Anterior cingulate cortex (tissue), 58 donors: ENCODE data around the gene SRSF1.
"Not testable (repeated sequence)": the region's sequence is repeated elsewhere in the genome, so short reads cannot be mapped to it uniquely, and the experiment has no call there.

Experiments used
- DNase-seq, 58 donors: peaks; one replicate each; lab custom pipeline; 2025; lab: John Stamatoyannopoulos, UW

The SRSF1 gene

GRCh38 chr17:57993471-57994365, 13.3 kb downstream of the SRSF1 start:
- DNase-seq: no peak

DNA sequence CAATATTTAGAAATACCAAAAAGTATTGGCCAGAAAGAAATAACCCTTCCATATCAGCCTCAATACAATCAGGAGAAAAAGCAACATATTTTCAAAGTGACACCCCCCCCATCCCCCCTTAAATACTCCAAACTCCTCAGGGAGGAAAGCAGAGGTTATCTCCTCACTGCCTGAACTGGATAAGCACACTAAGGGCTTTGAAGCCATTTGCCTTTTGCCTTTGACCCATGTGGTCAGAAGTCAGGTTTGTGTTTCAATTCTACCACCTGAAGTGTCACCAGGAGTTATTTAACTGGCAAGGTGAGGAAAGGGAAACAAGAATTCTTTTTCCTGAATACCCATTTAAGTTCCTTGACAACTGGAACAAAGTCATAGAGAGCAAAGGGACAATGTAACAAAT, 15.5 kb downstream of the SRSF1 start:
- no peak for DNase-seq

GRCh38 chr17:57990037-57990436, 17.0 kb downstream of the SRSF1 start:
- DNase-seq: no peak

DNA sequence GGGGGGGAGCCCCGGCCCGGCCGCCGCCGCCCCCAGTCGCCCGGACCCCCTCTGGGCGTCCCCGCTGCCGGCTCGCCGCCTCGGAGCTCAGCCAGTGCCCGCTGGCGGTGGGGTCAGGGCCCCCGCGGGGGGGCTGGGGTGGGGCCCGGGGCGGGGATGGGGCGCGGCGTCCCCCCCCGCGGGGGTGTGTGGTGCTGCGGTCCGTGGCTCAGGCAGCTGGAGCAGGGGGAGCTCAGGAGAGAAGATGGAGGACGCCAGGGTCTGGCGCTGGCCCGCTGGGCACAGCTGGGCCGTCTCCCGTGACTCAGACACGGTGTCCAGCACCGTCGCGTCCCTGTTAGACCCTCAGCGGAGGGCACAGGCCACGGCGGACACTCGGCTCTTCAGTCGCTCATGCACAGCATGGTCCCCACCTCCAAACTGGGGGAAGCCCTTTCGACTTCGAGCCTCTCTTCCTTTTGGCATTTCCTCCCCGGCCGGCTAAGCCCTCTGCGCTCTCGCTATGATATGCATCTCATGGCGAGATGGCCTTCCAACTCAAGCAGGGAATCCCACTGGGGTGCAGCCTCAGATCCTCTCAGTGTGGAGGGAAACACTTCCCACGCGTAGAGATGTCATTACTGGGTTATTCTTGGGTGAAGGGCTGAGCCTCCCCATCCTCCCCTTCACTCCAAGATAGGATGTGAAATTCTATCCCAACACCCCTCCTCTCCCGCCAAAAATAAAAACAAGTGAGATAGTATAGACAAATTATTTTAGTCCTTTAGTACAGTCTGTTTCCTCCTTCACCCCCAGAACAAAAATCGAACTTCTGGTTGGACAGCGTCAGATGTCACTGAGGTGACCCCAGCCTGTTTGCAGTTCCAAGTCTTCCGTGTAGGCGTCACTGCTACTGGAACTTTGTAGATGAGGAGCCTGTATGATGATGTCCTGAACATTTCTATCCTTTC, 18.5 kb downstream of the SRSF1 start:
- DNase-seq: peak in 52 of 58 donors; percentile 38 to 87 (median 74)

GRCh38 chr17:57987581-57988300, 19.3 kb downstream of the SRSF1 start, which contains the start of gene VEZF1:
TSS of gene VEZF1 (minus strand) at chr17:57988254. CDS start at chr17:57988111, 143 bp downstream.
- peak in 54 of 58 donors; percentile 34 to 93 (median 76) for DNase-seq

DNA sequence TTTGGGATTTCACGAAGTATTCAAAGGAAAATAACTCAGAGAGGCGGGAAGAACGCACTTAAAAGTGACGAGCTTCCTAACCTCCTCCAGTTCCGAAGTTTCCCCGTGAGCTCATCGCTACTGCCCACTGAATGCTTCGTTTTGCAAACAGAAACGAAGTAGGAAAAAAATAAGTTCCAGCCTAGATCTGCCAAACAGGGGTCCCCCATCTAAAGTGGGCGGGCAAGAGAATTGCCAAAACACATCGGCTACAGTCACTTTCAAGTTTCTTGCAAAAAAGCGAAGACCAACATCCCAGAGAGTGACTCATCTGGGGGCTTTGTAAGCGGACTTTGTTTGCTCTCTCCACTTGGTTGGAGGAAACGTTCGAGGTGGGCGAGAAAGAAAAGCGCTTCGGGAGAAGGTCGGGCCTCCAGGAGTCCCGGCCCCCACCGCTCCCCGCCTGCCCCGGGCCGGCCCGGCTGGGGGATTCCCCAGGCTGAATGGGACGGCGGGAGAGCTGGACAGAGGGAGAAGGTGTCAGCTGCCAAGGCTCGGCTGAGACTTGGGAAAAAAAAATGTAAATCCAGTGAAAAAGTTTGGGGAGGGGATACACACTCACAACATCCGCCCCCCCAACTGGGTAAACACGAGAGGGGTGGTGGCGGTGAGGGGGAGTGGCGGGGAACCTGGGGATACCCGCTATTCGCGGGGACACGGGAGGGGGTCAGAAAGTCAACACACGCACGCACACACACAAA, 20.0 kb downstream of the SRSF1 start:
- DNase-seq: peak in 36 of 58 donors; percentile 13 to 76 (median 50)

DNA sequence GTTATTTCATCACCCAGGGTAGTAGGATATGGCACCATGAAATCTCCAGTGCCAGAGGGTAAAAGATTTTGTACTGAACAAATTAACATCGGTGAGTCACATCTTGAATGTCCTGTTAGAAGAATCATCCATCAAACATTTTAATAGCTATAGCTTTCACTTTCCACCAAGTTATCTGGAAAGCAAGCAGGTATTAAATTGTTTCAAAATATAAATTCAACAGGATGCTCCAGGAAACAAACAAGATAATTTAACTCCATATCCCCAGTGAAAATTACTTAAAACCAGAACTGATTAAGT, 21.4 kb downstream of the SRSF1 start:
- no peak for DNase-seq

DNA sequence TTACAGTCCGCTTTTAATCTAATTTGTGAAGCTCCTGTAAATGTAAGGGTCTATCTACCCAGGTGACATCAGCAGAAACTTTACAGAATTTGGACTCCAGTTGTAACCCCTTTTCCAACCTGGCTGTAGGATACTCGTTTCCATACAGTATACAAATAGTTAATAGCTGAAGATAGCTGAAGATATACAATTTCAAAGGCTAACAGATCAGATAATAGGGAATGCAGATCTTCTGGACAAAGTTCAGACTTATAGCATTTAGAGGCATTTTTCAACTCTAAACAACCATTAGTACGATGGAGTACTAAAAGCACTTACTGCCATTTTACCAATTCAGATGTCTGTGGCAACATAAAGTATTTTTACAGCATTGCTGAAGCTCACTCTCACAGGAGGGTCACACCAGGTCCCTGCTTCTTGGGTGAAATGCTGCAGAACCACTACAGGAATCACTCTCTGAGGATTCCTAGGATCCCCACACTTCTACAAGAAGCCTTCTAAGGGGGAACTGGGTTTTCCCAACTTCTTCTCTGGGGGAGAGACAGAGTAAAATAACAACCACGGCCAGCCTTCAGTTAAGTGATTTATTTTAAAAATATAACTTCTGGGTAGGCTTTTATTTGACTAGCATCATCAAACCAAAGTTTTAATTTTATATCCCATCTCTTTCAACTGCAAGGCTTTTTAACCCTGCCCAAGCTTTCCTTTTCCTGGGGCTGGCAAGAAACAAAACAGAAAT, 21.9 kb downstream of the SRSF1 start:
- no peak for DNase-seq

- no peak for DNase-seq
These were observed 22.7 kb downstream of the SRSF1 start for GRCh38 chr17:57984261-57984890.

DNA sequence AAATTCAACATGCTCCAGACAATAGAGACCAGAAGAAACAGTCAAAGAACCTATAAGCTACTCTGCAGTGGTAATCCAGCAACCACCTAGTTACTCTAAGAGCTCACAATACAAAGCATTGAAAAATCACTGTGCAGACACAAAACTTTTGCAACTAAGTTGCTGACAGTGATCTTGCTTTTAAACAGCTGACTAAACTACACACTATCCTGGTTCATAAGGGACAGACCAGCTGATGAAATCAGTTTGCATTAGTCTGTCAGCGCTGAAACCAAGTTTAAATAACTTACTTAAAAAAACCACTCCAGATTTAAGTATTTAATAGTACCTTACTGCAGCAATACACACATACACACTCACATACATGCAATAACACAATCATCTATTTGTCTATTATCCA, 23.6 kb downstream of the SRSF1 start:
- no peak for DNase-seq

DNA sequence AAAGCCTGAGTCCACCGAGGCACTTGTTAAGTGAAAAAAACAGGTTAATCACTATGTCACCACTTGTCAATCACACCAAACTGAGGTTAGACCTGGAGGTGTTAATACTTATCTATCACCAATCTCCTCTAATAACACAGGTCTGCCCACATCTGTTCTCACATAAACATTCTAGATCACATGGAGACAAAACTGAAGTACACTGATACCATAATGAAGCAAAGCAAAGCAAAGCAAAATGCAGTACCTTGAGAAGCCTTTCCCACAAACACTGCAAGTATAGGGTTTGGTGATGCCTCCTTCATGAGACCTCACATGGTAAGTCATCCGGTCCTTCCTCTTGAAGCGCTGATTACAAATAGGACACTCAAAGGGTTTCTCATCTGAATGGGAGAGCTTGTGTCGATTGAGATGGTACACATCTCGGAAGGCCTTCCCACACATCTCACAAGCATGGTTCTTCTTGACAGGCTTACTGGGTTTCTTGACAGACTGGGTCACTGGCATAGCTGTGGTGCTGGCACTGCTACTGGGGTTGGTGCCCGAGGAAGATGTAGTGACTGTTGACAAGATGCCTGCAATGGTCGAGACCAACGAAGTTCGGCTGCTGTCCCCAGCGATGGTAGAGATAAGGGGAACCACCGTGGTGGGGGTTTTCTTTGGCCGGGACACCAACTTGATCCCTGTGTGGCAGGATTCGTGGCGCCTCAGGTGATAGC, 24.4 kb downstream of the SRSF1 start:
- no peak for DNase-seq

DNA sequence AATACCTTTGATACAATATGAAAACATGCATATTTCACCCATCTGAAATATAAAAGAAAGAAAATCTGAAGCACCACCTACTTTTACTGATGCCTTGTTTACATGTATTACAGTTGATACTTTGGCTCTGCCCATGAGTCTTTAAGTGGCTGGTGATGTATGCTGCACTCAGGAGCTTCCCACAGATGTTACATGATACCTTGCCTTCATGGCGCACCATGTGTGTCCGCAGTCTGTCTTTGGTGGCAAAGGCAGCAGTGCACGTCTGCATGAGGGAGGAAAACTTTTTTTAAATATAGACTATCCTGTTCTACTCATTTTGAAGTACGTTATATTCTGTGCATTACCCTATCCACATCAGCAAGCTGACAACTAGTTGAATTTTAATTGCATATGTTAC, 26.5 kb downstream of the SRSF1 start:
- DNase-seq: no peak

- peak in 1 of 58 donors; percentile 20 for DNase-seq
These were observed 28.0 kb downstream of the SRSF1 start for GRCh38 chr17:57979076-57979475.

DNA sequence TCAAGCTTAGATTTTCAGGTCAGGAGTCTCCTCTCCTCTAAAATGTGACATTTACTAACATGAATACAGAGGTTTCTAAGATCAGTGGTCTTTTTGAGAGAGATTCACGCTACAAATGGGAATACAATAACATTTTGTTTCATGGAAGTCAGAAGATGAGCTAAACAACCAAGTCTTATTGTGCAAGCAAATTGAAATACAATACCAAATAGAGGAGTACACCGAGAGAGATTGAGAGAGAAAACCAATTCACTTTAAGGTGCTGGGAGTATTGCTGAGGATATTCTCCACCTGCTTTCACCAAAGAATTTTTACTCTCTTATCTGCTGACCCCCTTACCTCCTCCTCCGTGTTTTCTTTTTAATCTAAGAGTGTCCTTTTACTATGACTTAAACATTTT, 30.5 kb downstream of the SRSF1 start:
- DNase-seq: peak in 1 of 58 donors; percentile 61

GRCh38 chr17:57975044-57975443, 32.0 kb downstream of the SRSF1 start:
- no peak for DNase-seq

DNA sequence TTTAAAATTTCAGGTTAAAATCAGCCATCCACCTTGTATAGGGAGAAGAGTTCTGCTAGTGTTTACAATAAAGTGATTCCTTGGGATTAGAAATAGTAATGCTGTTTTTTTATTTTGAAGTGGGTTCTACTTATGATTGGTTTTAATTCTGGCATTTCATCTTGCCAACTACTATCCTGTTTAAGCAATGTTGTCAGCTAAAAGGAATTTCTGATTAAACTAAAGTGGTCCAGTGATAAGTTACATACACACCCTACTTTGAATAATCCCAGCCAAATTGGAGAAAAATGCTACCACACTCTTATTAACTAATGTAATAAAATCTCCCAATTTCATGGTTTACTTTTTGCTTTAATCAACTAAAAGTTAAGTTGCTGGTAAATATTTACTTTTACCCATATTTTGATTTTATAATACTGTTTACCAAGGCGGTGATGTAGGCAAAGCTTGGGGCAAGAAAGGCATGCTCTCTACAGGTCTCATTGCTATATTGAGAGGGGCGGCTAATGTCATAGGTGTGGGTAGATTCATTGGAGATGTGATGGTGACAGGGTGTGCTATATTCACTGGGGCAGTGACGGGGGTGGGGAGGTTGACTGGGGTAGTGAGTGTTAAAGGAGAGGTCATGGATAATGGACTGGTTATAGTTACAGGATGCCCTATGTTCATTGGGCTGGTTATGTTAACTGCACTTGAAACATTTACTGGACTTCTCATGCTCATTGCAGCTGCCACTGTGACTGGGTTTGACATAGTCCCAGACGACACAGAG, 32.8 kb downstream of the SRSF1 start:
- not testable (repeated sequence) for DNase-seq

DNA sequence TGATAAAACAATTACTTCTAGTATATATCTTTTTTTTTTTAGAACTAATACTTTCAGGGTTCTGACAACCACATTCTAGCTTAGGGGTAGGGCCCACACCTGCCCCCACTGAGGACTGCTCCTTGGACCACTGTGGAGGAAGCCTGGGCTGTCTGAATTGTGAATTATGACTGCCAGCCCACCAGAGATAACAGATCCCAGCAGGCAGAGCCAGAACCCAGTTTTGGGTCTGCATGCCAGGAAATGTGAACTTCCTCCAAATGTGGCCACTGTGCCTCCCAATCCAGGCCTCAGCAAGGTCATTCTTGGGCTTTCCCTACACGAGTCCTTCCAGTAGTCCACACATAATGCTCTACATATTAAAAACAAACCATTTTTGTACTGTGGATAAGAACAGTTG, 34.9 kb downstream of the SRSF1 start:
- no peak for DNase-seq
